Measurements from ENCODE around the gene CALML5. TPM values are rescaled to one million over a fixed set of nuclear protein-coding genes. Genes with fewer than 3 reads are reported as not detected.

CALML5 gene
- total RNA-seq, 1 experiment from 2014 or later, result not detected

DNA sequence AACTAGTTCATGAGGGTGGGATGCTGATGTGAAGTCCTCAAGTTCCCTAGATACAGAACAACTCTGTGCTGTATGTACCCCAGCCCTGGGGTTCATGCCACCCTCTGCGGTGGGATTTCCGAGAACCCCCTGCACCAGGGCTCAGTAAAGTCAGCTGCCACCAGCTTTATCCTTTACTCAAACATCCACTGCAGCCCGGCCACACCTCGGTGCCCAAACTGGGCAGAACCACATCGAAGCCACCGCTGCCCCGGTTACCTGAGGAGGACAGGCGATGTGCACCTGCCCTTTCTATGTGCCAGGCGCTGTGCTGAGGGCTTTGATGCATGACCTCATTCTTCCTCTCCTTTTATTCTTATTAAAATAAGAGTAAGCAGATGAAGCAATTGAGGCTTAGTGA is 9.9 kb upstream of the CALML5 start:
- Histone ChIP-seq H3K79me2 (ENCODE audit: insufficient read depth, low read length) (no peaks in the 10 kb centered on the region), H3K9ac (ENCODE audit: low read length) (no peak overlapping the region), H2AFZ (ENCODE audit: low read depth, low read length, poor library complexity, severe bottlenecking) (no peak overlapping the region), H3K4me2 (ENCODE audit: low read length) (no peak overlapping the region), H3K9me2 (ENCODE audit: insufficient read depth) (no peaks in the 10 kb centered on the region), H4K20me1 (ENCODE audit: insufficient read depth) (no peaks in the 10 kb centered on the region), H3K27ac (ENCODE audit: low read depth, low read length) (no peak overlapping the region), H3K27me3 (ENCODE audit: insufficient read depth, low read length) (peaks cover 9% of the 10 kb centered on the region; the same call in 1 of the 2 replicates), H3K4me1 (ENCODE audit: control insufficient read depth in 1 of 2, insufficient read depth in 2 of 2, low read length in 2 of 2) (no peaks in the 10 kb centered on the region), H3K4me3 (replicated peaks in 1 of 2; ENCODE audit: low read depth in 1 of 2, low read length in 2 of 2) (no peak overlapping the region), H3K9me3 (ENCODE audit: control insufficient read depth in 1 of 2, insufficient read depth in 1 of 2, low read depth in 1 of 2, low read length in 2 of 2) (no peaks in the 10 kb centered on the region), H3K36me3 (ENCODE audit: control insufficient read depth in 1 of 2, insufficient read depth in 2 of 2, low read length in 2 of 2) (no peaks in the 10 kb centered on the region)
- RAD21 ChIA-PET (ENCODE audit: low non-redundant PET in 1 of 2, low total read pairs in 2 of 2, uncharacterized antibody in 2 of 2, unreplicated experiment in 2 of 2), result no interaction called here
- intact Hi-C loops (cut with micrococcal nuclease), result no loop called here
- TF ChIP-seq, protein P1, sequence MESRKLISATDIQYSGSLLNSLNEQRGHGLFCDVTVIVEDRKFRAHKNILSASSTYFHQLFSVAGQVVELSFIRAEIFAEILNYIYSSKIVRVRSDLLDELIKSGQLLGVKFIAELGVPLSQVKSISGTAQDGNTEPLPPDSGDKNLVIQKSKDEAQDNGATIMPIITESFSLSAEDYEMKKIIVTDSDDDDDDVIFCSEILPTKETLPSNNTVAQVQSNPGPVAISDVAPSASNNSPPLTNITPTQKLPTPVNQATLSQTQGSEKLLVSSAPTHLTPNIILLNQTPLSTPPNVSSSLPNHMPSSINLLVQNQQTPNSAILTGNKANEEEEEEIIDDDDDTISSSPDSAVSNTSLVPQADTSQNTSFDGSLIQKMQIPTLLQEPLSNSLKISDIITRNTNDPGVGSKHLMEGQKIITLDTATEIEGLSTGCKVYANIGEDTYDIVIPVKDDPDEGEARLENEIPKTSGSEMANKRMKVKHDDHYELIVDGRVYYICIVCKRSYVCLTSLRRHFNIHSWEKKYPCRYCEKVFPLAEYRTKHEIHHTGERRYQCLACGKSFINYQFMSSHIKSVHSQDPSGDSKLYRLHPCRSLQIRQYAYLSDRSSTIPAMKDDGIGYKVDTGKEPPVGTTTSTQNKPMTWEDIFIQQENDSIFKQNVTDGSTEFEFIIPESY (IDR thresholded peaks at IDR 0.05; ENCODE audit: extremely low read depth, insufficient replicate concordance, low read length), result no peak
- TF ChIP-seq, protein P2, sequence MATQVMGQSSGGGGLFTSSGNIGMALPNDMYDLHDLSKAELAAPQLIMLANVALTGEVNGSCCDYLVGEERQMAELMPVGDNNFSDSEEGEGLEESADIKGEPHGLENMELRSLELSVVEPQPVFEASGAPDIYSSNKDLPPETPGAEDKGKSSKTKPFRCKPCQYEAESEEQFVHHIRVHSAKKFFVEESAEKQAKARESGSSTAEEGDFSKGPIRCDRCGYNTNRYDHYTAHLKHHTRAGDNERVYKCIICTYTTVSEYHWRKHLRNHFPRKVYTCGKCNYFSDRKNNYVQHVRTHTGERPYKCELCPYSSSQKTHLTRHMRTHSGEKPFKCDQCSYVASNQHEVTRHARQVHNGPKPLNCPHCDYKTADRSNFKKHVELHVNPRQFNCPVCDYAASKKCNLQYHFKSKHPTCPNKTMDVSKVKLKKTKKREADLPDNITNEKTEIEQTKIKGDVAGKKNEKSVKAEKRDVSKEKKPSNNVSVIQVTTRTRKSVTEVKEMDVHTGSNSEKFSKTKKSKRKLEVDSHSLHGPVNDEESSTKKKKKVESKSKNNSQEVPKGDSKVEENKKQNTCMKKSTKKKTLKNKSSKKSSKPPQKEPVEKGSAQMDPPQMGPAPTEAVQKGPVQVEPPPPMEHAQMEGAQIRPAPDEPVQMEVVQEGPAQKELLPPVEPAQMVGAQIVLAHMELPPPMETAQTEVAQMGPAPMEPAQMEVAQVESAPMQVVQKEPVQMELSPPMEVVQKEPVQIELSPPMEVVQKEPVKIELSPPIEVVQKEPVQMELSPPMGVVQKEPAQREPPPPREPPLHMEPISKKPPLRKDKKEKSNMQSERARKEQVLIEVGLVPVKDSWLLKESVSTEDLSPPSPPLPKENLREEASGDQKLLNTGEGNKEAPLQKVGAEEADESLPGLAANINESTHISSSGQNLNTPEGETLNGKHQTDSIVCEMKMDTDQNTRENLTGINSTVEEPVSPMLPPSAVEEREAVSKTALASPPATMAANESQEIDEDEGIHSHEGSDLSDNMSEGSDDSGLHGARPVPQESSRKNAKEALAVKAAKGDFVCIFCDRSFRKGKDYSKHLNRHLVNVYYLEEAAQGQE (IDR thresholded peaks at IDR 0.05; ENCODE audit: low read depth), result no peak
- no peak for TF ChIP-seq SIN3A (IDR thresholded peaks at IDR 0.05; ENCODE audit: low read depth)
- no peak for TF ChIP-seq EGR1 (IDR thresholded peaks at IDR 0.05; ENCODE audit: low read depth)
- no peak for TF ChIP-seq POLR2AphosphoS5 (IDR thresholded peaks at IDR 0.05; ENCODE audit: low read depth, low read length)
- TF ChIP-seq, protein P3, sequence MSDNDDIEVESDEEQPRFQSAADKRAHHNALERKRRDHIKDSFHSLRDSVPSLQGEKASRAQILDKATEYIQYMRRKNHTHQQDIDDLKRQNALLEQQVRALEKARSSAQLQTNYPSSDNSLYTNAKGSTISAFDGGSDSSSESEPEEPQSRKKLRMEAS (IDR thresholded peaks at IDR 0.05), result no peak
- TF ChIP-seq RAD21 (IDR thresholded peaks at IDR 0.05; ENCODE audit: low read depth), result no peak
- TF ChIP-seq POLR2A (IDR thresholded peaks at IDR 0.05; ENCODE audit: borderline replicate concordance, extremely low read depth, insufficient read depth, insufficient read length), result no peak
- TF ChIP-seq ZFX (IDR thresholded peaks at IDR 0.05), result no peak
- no peak for TF ChIP-seq FOSL1 (IDR thresholded peaks at IDR 0.05; ENCODE audit: low read depth)
- no peak for TF ChIP-seq TCF7L2 (IDR thresholded peaks at IDR 0.05; ENCODE audit: borderline replicate concordance, extremely low read depth, insufficient read depth, insufficient read length)
- TF ChIP-seq EZH2phosphoT487 (IDR thresholded peaks at IDR 0.05; ENCODE audit: borderline replicate concordance), result no peak
- no peak for TF ChIP-seq CEBPB (IDR thresholded peaks at IDR 0.05; ENCODE audit: low read depth)
- TF ChIP-seq EZH2 (IDR thresholded peaks at IDR 0.05), result no peak
- TF ChIP-seq, protein P4, sequence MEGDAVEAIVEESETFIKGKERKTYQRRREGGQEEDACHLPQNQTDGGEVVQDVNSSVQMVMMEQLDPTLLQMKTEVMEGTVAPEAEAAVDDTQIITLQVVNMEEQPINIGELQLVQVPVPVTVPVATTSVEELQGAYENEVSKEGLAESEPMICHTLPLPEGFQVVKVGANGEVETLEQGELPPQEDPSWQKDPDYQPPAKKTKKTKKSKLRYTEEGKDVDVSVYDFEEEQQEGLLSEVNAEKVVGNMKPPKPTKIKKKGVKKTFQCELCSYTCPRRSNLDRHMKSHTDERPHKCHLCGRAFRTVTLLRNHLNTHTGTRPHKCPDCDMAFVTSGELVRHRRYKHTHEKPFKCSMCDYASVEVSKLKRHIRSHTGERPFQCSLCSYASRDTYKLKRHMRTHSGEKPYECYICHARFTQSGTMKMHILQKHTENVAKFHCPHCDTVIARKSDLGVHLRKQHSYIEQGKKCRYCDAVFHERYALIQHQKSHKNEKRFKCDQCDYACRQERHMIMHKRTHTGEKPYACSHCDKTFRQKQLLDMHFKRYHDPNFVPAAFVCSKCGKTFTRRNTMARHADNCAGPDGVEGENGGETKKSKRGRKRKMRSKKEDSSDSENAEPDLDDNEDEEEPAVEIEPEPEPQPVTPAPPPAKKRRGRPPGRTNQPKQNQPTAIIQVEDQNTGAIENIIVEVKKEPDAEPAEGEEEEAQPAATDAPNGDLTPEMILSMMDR (IDR thresholded peaks at IDR 0.05 in 2 of 3, conservative IDR thresholded peaks at IDR 0.05 in 1 of 3; ENCODE audit: borderline replicate concordance in 1 of 3, insufficient read depth in 1 of 3, low read depth in 2 of 3, low read length in 2 of 3), result no peak
- TF ChIP-seq SP1 (IDR thresholded peaks at IDR 0.05; ENCODE audit: low read depth), result no peak
- TF ChIP-seq, protein P5, sequence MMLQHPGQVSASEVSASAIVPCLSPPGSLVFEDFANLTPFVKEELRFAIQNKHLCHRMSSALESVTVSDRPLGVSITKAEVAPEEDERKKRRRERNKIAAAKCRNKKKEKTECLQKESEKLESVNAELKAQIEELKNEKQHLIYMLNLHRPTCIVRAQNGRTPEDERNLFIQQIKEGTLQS (IDR thresholded peaks at IDR 0.05), result no peak
- no peak for TF ChIP-seq ZNF274 (IDR thresholded peaks at IDR 0.05; ENCODE audit: low read depth, low read length)
- BruUV-seq (replicated peaks), result no TSS peak
- POLR2A ChIA-PET, result no interaction called here
- CTCF ChIA-PET, result no interaction called here
- ATAC-seq, result no peak
- no peak for DNase-seq (ENCODE audit: low read depth, low spot score)

Measured in HCT116 (cell line).